Endodermal cell (in vitro differentiated cells): ENCODE results near the gene BOK. TPM values are rescaled to one million over a fixed set of nuclear protein-coding genes. Genes with fewer than 3 reads are reported as not detected.
A peak's percentile ranks its signal among the peaks of the same experiment; 100 is the strongest.

Experiments used
- DNase-seq: peaks from one replicate; pipeline ENCODE4 v3.0.0-alpha.2; 2017
- H3K27ac ChIP-seq: 2 replicates; pipeline ENCODE4 v1.5.1; 2013; ENCODE audit warnings: mild to moderate bottlenecking, low read depth, low read length, moderate library complexity
- H3K27me3 ChIP-seq: 2 replicates; pipeline ENCODE4 v1.6.1; 2013; ENCODE audit warnings: mild to moderate bottlenecking, low read length, moderate library complexity; ENCODE audit not compliant: insufficient read depth, control insufficient read depth, poor library complexity, severe bottlenecking
- H3K36me3 ChIP-seq: 2 replicates; pipeline ENCODE4 v1.7.0; 2013; ENCODE audit warnings: mild to moderate bottlenecking, low read length, moderate library complexity; ENCODE audit not compliant: control insufficient read depth, insufficient read depth
- H3K4me1 ChIP-seq: one replicate; pipeline ENCODE4 v1.7.0; 2013; ENCODE audit warnings: low read length; ENCODE audit not compliant: control insufficient read depth, insufficient read depth
- H3K4me3 ChIP-seq: 2 replicates; pipeline ENCODE4 v1.5.1; 2013; ENCODE audit warnings: mild to moderate bottlenecking, low read length, moderate library complexity
- H3K9ac ChIP-seq: 2 replicates; pipeline ENCODE4 v1.6.1; 2013; ENCODE audit warnings: mild to moderate bottlenecking, low read length, moderate library complexity; ENCODE audit not compliant: poor library complexity, severe bottlenecking; ENCODE audit errors: extremely low read depth
- H3K9me3 ChIP-seq: 2 replicates; pipeline ENCODE4 v1.6.1; 2013; ENCODE audit warnings: mild to moderate bottlenecking, low read length, moderate library complexity; ENCODE audit not compliant: control insufficient read depth
- H3K27ac Mint-ChIP-seq: 2 replicates; pipeline ENCODE4 v1.8.0; 2020; ENCODE audit warnings: mixed read lengths
- H3K27me3 Mint-ChIP-seq: 2 replicates; pipeline ENCODE4 v1.8.0; 2021; ENCODE audit warnings: mild to moderate bottlenecking, mixed read lengths; ENCODE audit not compliant: insufficient read depth
- H3K36me3 Mint-ChIP-seq: 2 replicates; pipeline ENCODE4 v1.8.0; 2020; ENCODE audit warnings: low read depth, mixed read lengths
- H3K4me1 Mint-ChIP-seq: 2 replicates; pipeline ENCODE4 v1.8.0; 2020; ENCODE audit warnings: mixed read lengths
- H3K4me3 Mint-ChIP-seq: 2 replicates; pipeline ENCODE4 v1.8.0; 2020; ENCODE audit warnings: mild to moderate bottlenecking, moderate library complexity, mixed read lengths
- H3K9me3 Mint-ChIP-seq: 2 replicates; pipeline ENCODE4 v1.8.0; 2020; ENCODE audit warnings: mild to moderate bottlenecking, mixed read lengths
- WGBS, 2 experiments: methylation state at CpG; one replicate each; pipeline versions ENCODE4 v1.1.5 to v1.1.7; 2013; ENCODE audit warnings: missing lambda C conversion rate in 2 of 2, mixed read lengths in 1 of 2; ENCODE audit not compliant: insufficient coverage in 1 of 2, insufficient read length in 1 of 2; 5-methylcytosine and 5-hydroxymethylcytosine counted together
- total RNA-seq, 2 donors: library from RNA; stranded (reverse); fragmentation: NEBNext Ultra II Directional in 1 of 2; extraction: Animal tissue kit (Norgen Biotek cat#: 25700) in 1 of 2; gene quantifications; 2 replicates in 1 of 2; 3 replicates in 1 of 2; pipeline ENCODE4 v1.2.1, GENCODE V29; 2021
- TF ChIP-seq, protein P1 (sequence below): fragments of 200-600 bp; sonication (generic); conservative IDR thresholded peaks from 2 replicates; pipeline ENCODE4 v1.5.0; 2021; ENCODE audit warnings: antibody characterized with exemption, mild to moderate bottlenecking

BOK gene
- total RNA-seq, 2 donors from 2014 or later, result 23.4 to 24.5 TPM

GRCh38 chr2:241615522-241616052 lies 57.0 kb downstream of the BOK start:
- no peaks in the 10 kb centered on the region for H3K27me3 Mint-ChIP-seq
- DNase-seq, result no peak
- H3K4me3 Mint-ChIP-seq, result no peak overlapping the region
- no peaks in the 10 kb centered on the region for H3K9me3 ChIP-seq
- H3K27ac Mint-ChIP-seq, result no peak overlapping the region
- no peaks in the 10 kb centered on the region for H3K4me1 ChIP-seq
- no peaks in the 10 kb centered on the region for H3K9me3 Mint-ChIP-seq
- H3K4me3 ChIP-seq, result no peak overlapping the region
- no peaks in the 10 kb centered on the region for H3K27me3 ChIP-seq
- no peak overlapping the region for H3K9ac ChIP-seq
- H3K4me1 Mint-ChIP-seq, result peaks cover 17% of the 10 kb centered on the region
- H3K36me3 Mint-ChIP-seq, result peaks cover 11% of the 10 kb centered on the region
- H3K27ac ChIP-seq, result no peak overlapping the region
- WGBS, 2 experiments, result 90 to 91% methylated on average over 7 to 16 of the region's 16 CpGs
- TF ChIP-seq, protein P1, sequence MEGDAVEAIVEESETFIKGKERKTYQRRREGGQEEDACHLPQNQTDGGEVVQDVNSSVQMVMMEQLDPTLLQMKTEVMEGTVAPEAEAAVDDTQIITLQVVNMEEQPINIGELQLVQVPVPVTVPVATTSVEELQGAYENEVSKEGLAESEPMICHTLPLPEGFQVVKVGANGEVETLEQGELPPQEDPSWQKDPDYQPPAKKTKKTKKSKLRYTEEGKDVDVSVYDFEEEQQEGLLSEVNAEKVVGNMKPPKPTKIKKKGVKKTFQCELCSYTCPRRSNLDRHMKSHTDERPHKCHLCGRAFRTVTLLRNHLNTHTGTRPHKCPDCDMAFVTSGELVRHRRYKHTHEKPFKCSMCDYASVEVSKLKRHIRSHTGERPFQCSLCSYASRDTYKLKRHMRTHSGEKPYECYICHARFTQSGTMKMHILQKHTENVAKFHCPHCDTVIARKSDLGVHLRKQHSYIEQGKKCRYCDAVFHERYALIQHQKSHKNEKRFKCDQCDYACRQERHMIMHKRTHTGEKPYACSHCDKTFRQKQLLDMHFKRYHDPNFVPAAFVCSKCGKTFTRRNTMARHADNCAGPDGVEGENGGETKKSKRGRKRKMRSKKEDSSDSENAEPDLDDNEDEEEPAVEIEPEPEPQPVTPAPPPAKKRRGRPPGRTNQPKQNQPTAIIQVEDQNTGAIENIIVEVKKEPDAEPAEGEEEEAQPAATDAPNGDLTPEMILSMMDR, result no peak
- H3K36me3 ChIP-seq, result peaks cover 9% of the 10 kb centered on the region

- Mint-ChIP-seq H3K27me3 (no peaks in the 10 kb centered on the region), H3K4me1 (peaks cover 16% of the 10 kb centered on the region), H3K27ac (peak overlapping the region; percentile 70), H3K36me3 (peaks cover 16% of the 10 kb centered on the region), H3K9me3 (peaks cover 2% of the 10 kb centered on the region), H3K4me3 (peak overlapping the region; percentile 48)
- TF ChIP-seq, protein P1, result no peak
- peak; percentile 74 for DNase-seq
- H3K27ac ChIP-seq, result no peak overlapping the region
- no peak overlapping the region for H3K9ac ChIP-seq
- 92 to 96% methylated on average over 15 to 30 of the region's 30 CpGs for WGBS, 2 experiments
- no peaks in the 10 kb centered on the region for H3K4me1 ChIP-seq
- no peak overlapping the region for H3K4me3 ChIP-seq
- peaks cover 11% of the 10 kb centered on the region for H3K36me3 ChIP-seq
- H3K27me3 ChIP-seq, result no peaks in the 10 kb centered on the region
- peaks cover 2% of the 10 kb centered on the region for H3K9me3 ChIP-seq
These were observed 57.9 kb downstream of the BOK start for GRCh38 chr2:241616168-241617125.

- TF ChIP-seq, protein P1, result no peak
- H3K9ac ChIP-seq, result no peak overlapping the region
- Mint-ChIP-seq H3K36me3 (peaks cover 23% of the 10 kb centered on the region), H3K27ac (peak overlapping the region; percentile 95), H3K4me1 (peaks cover 16% of the 10 kb centered on the region), H3K4me3 (peak overlapping the region; percentile 48), H3K27me3 (no peaks in the 10 kb centered on the region), H3K9me3 (peaks cover 6% of the 10 kb centered on the region)
- H3K27me3 ChIP-seq, result no peaks in the 10 kb centered on the region
- WGBS, 2 experiments, result 82 to 85% methylated on average over 9 to 15 of the region's 15 CpGs
- H3K36me3 ChIP-seq, result peaks cover 22% of the 10 kb centered on the region
- H3K9me3 ChIP-seq, result peaks cover 8% of the 10 kb centered on the region
- H3K4me3 ChIP-seq, result no peak overlapping the region
- peak; percentile 66 for DNase-seq
- H3K4me1 ChIP-seq, result no peaks in the 10 kb centered on the region
- no peak overlapping the region for H3K27ac ChIP-seq
These were observed 59.0 kb downstream of the BOK start for GRCh38 chr2:241617431-241618154.
